ENCODE measurements around the gene ENDOD1.
A peak's percentile ranks its signal among the peaks of the same experiment; 100 is the strongest.

ENDOD1 gene

GRCh38 chr11:95085117-95085816, 4.4 kb upstream of the ENDOD1 start:
- no peak for DNase-seq
- peaks cover 22% of the 10 kb centered on the region for H3K4me1 Mint-ChIP-seq
- H3K4me3 Mint-ChIP-seq: no peak overlapping the region
- CTCF ChIA-PET: interaction anchor here (0.6 to 2.5 kb wide), 8 partner anchors 8 to 1155 kb away, joined by 3 to 13 read pairs (median 3); no protein-coding TSS in a partner anchor
- no peak overlapping the region for H3K27ac Mint-ChIP-seq
- no peaks in the 10 kb centered on the region for H3K36me3 Mint-ChIP-seq
- H3K9me3 Mint-ChIP-seq: no peaks in the 10 kb centered on the region
- no peaks in the 10 kb centered on the region for H3K27me3 Mint-ChIP-seq

- no peaks in the 10 kb centered on the region for H3K27me3 Mint-ChIP-seq
- H3K27ac Mint-ChIP-seq: no peak overlapping the region
- CTCF ChIA-PET: interaction anchor here (0.8 to 0.9 kb wide), 3 partner anchors 13 to 66 kb away, joined by 3 to 4 read pairs (median 3); no protein-coding TSS in a partner anchor
- no peaks in the 10 kb centered on the region for H3K36me3 Mint-ChIP-seq
- DNase-seq: no peak
- H3K9me3 Mint-ChIP-seq: no peaks in the 10 kb centered on the region
- H3K4me1 Mint-ChIP-seq: peaks cover 31% of the 10 kb centered on the region
- H3K4me3 Mint-ChIP-seq: no peak overlapping the region
These were observed 3.5 kb upstream of the ENDOD1 start for GRCh38 chr11:95086151-95086550.

DNA sequence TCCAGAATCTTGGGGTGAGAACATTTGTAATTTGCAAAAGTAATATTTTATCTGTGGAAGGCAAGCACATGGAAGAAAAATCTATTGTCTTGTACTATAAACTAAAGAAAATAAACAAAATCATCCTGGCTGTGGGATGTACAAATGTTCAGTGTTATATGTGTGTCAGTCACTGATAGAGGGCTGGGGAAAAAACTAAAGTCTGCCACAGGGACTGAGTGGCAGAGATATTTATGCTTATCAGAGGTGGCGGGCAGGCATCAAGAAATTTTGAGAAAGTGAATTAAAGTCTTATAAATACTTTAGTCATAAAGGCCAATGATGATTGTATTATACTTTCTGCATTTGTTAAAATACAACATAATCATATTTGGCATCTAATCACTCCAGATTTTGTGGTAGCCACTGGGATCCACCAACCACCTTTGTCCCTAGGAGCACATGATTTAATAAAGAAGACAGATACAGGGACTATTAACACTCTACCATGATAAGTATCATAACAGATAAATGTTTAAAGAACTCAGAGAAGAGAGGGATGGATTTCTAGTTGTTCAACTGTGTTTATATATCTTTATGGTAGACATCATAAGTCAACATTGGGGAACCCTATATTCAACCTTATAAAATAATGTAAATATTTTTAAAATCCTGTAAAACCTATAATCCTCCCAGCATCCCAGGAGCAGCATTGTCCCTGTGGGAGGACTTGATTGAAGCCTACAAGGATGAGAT, 2.6 kb upstream of the ENDOD1 start:
- Mint-ChIP-seq H3K4me3 (no peak overlapping the region), H3K4me1 (peaks cover 34% of the 10 kb centered on the region), H3K27me3 (no peaks in the 10 kb centered on the region), H3K27ac (no peak overlapping the region), H3K36me3 (no peaks in the 10 kb centered on the region), H3K9me3 (no peaks in the 10 kb centered on the region)
- CTCF ChIA-PET: interaction anchor here (8.1 kb wide), 1 partner anchor 17 kb away, joined by 143 read pairs; the partner anchor contains the start of gene SRSF8
- DNase-seq: no peak

- H3K4me3 Mint-ChIP-seq: peak overlapping the region; percentile 81
- H3K4me1 Mint-ChIP-seq: peaks cover 52% of the 10 kb centered on the region
- peaks cover 1% of the 10 kb centered on the region for H3K36me3 Mint-ChIP-seq
- CTCF ChIA-PET: interaction anchor here (0.8 to 8.1 kb wide), 7 partner anchors 13 to 65 kb away, joined by 3 to 143 read pairs (median 3); partner anchors contain the start of gene SRSF8
- H3K27ac Mint-ChIP-seq: peak overlapping the region; percentile 98
- H3K27me3 Mint-ChIP-seq: no peaks in the 10 kb centered on the region
- DNase-seq: peak; percentile 58
- no peaks in the 10 kb centered on the region for H3K9me3 Mint-ChIP-seq
These were observed 563 bp upstream of the ENDOD1 start for GRCh38 chr11:95088946-95089619.

GRCh38 chr11:95091663-95092180, 2.1 kb downstream of the ENDOD1 start:
- H3K27me3 Mint-ChIP-seq: no peaks in the 10 kb centered on the region
- peaks cover 3% of the 10 kb centered on the region for H3K36me3 Mint-ChIP-seq
- H3K4me1 Mint-ChIP-seq: peaks cover 70% of the 10 kb centered on the region
- no peak overlapping the region for H3K27ac Mint-ChIP-seq
- H3K4me3 Mint-ChIP-seq: peak overlapping the region; percentile 86
- H3K9me3 Mint-ChIP-seq: no peaks in the 10 kb centered on the region
- DNase-seq: no peak
- CTCF ChIA-PET: interaction anchor here (0.6 to 8.1 kb wide), 12 partner anchors 8 to 468 kb away, joined by 3 to 143 read pairs (median 4); partner anchors contain the start of gene SRSF8

GRCh38 chr11:95092549-95093324, 3.1 kb downstream of the ENDOD1 start:
- peak; percentile 58 for DNase-seq
- peaks cover 8% of the 10 kb centered on the region for H3K36me3 Mint-ChIP-seq
- CTCF ChIA-PET: interaction anchor here (0.7 to 8.1 kb wide), 14 partner anchors 9 to 469 kb away, joined by 3 to 143 read pairs (median 4); partner anchors contain the start of gene SRSF8
- no peak overlapping the region for H3K27ac Mint-ChIP-seq
- no peaks in the 10 kb centered on the region for H3K9me3 Mint-ChIP-seq
- H3K4me3 Mint-ChIP-seq: no peak overlapping the region
- H3K27me3 Mint-ChIP-seq: no peaks in the 10 kb centered on the region
- peaks cover 75% of the 10 kb centered on the region for H3K4me1 Mint-ChIP-seq

GRCh38 chr11:95093548-95093947, 3.9 kb downstream of the ENDOD1 start:
- H3K27me3 Mint-ChIP-seq: no peaks in the 10 kb centered on the region
- H3K4me3 Mint-ChIP-seq: no peak overlapping the region
- CTCF ChIA-PET: interaction anchor here (0.7 to 8.1 kb wide), 13 partner anchors 9 to 1323 kb away, joined by 3 to 143 read pairs (median 5); partner anchors contain the start of gene SRSF8
- no peak for DNase-seq
- H3K27ac Mint-ChIP-seq: no peak overlapping the region
- H3K9me3 Mint-ChIP-seq: no peaks in the 10 kb centered on the region
- H3K36me3 Mint-ChIP-seq: peaks cover 13% of the 10 kb centered on the region
- H3K4me1 Mint-ChIP-seq: peaks cover 71% of the 10 kb centered on the region

DNA sequence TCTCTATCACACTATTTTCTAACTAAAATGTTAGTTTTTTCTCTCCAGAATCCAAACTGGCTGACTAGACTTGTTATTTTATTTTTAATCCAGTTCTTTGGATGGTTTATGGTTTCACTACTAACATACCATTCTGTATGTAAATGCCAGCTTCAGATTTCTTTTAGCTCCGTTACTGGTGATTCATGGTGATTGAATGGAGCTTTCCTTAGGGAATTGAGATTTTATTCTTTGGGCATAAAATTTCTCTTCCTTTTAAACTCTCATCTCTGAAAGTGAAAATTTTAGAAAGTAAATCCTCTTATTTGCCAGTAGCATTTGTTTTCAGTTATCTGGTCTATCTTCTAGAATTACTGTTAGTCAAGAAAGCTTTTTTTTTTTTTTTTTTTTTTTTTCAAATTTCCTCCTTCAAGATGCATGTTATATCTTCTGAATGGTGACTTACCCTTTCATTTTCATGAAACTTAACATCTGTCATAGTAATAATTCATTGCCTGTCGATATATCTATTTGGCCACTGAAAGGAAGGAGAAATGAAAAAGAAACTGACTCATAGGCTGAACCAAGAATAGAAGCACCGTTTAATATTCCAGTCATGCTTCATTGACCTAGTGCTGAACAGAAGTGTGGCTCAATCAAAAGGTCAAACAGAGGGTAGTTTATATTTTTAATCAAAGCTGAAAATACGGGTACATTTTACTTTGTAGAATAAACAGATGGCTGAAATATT, 6.4 kb downstream of the ENDOD1 start:
- DNase-seq: no peak
- CTCF ChIA-PET: interaction anchor here (0.6 to 3.4 kb wide), 3 partner anchors 28 to 42 kb away, joined by 4 to 12 read pairs (median 4); no protein-coding TSS in a partner anchor
- H3K4me1 Mint-ChIP-seq: peaks cover 55% of the 10 kb centered on the region
- H3K27ac Mint-ChIP-seq: no peak overlapping the region
- no peaks in the 10 kb centered on the region for H3K27me3 Mint-ChIP-seq
- H3K4me3 Mint-ChIP-seq: no peak overlapping the region
- peaks cover 17% of the 10 kb centered on the region for H3K36me3 Mint-ChIP-seq
- no peaks in the 10 kb centered on the region for H3K9me3 Mint-ChIP-seq

GRCh38 chr11:95097209-95097608, 7.6 kb downstream of the ENDOD1 start:
- H3K4me1 Mint-ChIP-seq: peaks cover 43% of the 10 kb centered on the region
- no peak overlapping the region for H3K27ac Mint-ChIP-seq

DNA sequence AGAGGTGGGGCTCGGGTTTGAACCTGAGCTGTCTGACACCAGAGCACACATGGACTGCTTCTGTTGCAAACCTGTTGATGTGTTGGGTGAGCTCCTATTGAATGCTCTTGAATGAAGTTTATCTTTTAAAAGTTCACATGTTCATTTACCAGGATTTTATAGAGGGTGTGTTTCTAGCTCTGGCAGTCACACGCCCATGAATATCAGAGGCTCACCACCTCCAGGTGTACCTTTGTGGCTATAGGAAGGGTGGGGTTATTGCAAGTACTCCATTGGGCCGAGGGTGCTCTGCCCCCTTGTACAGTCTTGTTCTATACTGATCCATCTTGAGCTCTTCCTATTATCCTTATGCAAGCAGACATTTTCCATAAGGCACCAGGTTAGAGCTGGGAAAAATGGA, 9.2 kb downstream of the ENDOD1 start:
- H3K27me3 Mint-ChIP-seq: no peaks in the 10 kb centered on the region
- no peaks in the 10 kb centered on the region for H3K9me3 Mint-ChIP-seq
- H3K4me3 Mint-ChIP-seq: no peak overlapping the region
- no peak overlapping the region for H3K27ac Mint-ChIP-seq
- H3K4me1 Mint-ChIP-seq: peaks cover 30% of the 10 kb centered on the region
- CTCF ChIA-PET: interaction anchor here (1.2 to 1.3 kb wide), 3 partner anchors 8 to 29 kb away, joined by 3 to 4 read pairs (median 4); no protein-coding TSS in a partner anchor
- no peak for DNase-seq
- H3K36me3 Mint-ChIP-seq: peaks cover 19% of the 10 kb centered on the region

More at GRCh38 chr11:95097209-95097608, 7.6 kb downstream of the ENDOD1 start:
- DNase-seq: no peak
- no peaks in the 10 kb centered on the region for H3K9me3 Mint-ChIP-seq
- H3K4me3 Mint-ChIP-seq: no peak overlapping the region
- peaks cover 20% of the 10 kb centered on the region for H3K36me3 Mint-ChIP-seq
- no peaks in the 10 kb centered on the region for H3K27me3 Mint-ChIP-seq
- CTCF ChIA-PET: interaction anchor here (1.3 kb wide), 2 partner anchors 12 to 23 kb away, joined by 3 read pairs; no protein-coding TSS in a partner anchor

GRCh38 chr11:95100191-95100648, 10.6 kb downstream of the ENDOD1 start:
- peaks cover 17% of the 10 kb centered on the region for H3K36me3 Mint-ChIP-seq
- H3K27me3 Mint-ChIP-seq: no peaks in the 10 kb centered on the region
- peaks cover 21% of the 10 kb centered on the region for H3K4me1 Mint-ChIP-seq
- no peak for DNase-seq
- CTCF ChIA-PET: no interaction called here
- no peaks in the 10 kb centered on the region for H3K9me3 Mint-ChIP-seq
- no peak overlapping the region for H3K27ac Mint-ChIP-seq
- no peak overlapping the region for H3K4me3 Mint-ChIP-seq

- H3K36me3 Mint-ChIP-seq: peaks cover 17% of the 10 kb centered on the region
- no peak for DNase-seq
- H3K4me1 Mint-ChIP-seq: peaks cover 13% of the 10 kb centered on the region
- H3K27ac Mint-ChIP-seq: no peak overlapping the region
- H3K4me3 Mint-ChIP-seq: no peak overlapping the region
- H3K27me3 Mint-ChIP-seq: no peaks in the 10 kb centered on the region
- CTCF ChIA-PET: interaction anchor here (1.6 to 2.8 kb wide), 2 partner anchors 8 to 10 kb away, joined by 4 to 18 read pairs; no protein-coding TSS in a partner anchor
- H3K9me3 Mint-ChIP-seq: no peaks in the 10 kb centered on the region
These were observed 11.3 kb downstream of the ENDOD1 start for GRCh38 chr11:95100856-95101507.

All from activated naive CD4-positive, alpha-beta T cell treated with anti-CD3 and anti-CD28 coated beads, Interleukin-2, amount 10 ng/mL, durations not matched to agents 7 days and 5 days (primary cell).